ENCODE results near the gene ZNF425.
"Not testable (repeated sequence)": the region's sequence is repeated elsewhere in the genome, so short reads cannot be mapped to it uniquely, and the experiment has no call there.

Gene ZNF425

DNA sequence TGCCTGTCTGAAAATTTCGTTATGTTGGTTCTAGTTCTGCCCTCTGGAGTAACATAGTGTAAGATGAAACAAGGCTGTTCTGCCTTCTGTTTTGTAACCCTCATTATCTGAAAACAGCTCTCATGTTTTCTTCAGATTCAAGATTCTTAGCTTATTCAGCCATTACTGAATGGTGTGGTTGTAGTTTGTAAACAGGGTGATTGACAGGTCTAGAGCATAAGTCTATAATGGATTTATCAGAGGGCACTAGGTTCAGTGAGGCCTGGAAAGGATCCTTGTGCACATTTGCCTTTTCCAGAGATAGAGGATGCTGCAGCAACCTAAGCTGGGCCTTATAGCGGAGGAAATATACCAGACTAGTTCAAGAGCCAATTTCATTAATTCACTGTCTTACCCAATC, 27.2 kb upstream of the ZNF425 start:
- Histone ChIP-seq H3K4me3 (ENCODE audit: low read depth in 1 of 5, low read length in 5 of 5) (no peak overlapping the region), H3K9me3 (ENCODE audit: control insufficient read depth in 5 of 5, low read length in 5 of 5) (no peaks in the 10 kb centered on the region), H3K4me1 (ENCODE audit: control insufficient read depth in 5 of 5, insufficient read depth in 5 of 5, low read length in 5 of 5) (peaks cover 2 to 6% (median 5%) of the 10 kb centered on the region in 5 donors), H3K27me3 (ENCODE audit: control insufficient read depth in 5 of 5, insufficient read depth in 4 of 5, low read length in 5 of 5) (no peaks in the 10 kb centered on the region), H3K9ac (ENCODE audit: low read length in 5 of 5) (no peak overlapping the region), H3K36me3 (ENCODE audit: control insufficient read depth in 5 of 5, insufficient read depth in 5 of 5, low read length in 5 of 5) (peaks cover 0 to 27% (median 14%) of the 10 kb centered on the region in 5 donors), H3K27ac (ENCODE audit: low read depth, low read length) (no peak overlapping the region)

GRCh38 chr7:149150981-149151380, 24.9 kb upstream of the ZNF425 start:
- Histone ChIP-seq H3K9me3 (ENCODE audit: control insufficient read depth in 5 of 5, low read length in 5 of 5) (no peaks in the 10 kb centered on the region), H3K36me3 (ENCODE audit: control insufficient read depth in 5 of 5, insufficient read depth in 5 of 5, low read length in 5 of 5) (peaks cover 0 to 20% (median 8%) of the 10 kb centered on the region in 5 donors), H3K27me3 (ENCODE audit: control insufficient read depth in 5 of 5, insufficient read depth in 4 of 5, low read length in 5 of 5) (no peaks in the 10 kb centered on the region), H3K27ac (ENCODE audit: low read depth, low read length) (no peak overlapping the region), H3K9ac (ENCODE audit: low read length in 5 of 5) (no peak overlapping the region), H3K4me3 (ENCODE audit: low read depth in 1 of 5, low read length in 5 of 5) (no peak overlapping the region), H3K4me1 (ENCODE audit: control insufficient read depth in 5 of 5, insufficient read depth in 5 of 5, low read length in 5 of 5) (peaks cover 2 to 22% (median 18%) of the 10 kb centered on the region in 5 donors)

DNA sequence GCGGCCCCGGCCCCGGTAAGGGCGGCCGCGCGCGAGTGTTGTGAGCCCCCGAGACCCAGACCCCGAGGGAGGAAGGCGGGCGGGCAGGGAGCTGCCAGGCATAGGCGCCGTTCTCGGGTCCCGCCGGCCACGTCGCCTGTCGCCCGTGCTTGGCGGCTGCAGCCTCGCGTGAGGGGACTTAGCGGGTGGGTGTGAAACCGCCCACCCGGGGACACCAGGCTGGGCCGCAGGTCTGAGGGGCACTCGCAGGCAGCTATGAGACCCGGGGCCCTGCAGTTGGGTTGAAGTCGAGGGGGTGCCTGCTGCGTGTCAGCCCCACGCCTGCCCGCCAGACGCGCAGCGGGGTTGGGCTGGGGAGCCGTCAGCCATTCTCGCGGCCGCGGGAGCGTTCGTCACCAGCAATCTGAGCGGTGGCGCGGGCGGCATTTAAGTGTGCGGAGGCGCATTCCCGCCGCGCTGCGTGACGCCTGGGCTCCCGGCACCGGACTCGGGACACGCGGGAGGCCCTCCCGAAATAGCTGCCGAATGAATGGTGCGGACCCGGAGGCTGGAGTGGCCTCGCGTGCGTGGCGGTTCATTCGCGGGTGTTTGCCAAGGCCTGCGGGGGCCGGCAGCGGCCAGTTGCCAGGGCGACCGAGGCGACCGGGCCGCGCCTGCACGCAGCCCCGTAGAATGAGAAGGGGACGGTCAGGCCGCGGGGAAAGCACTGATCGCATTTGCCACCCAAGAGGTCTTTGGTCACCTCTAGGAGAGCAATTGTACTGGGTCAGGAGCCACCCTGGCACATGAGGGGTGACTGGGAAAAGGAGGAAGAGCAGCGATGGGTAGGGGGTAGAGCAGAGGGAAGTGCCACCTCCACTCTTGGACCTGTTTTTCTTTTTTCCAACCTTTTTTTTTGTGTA, 21.9 kb upstream of the ZNF425 start:
- Histone ChIP-seq H3K9me3 (ENCODE audit: control insufficient read depth in 5 of 5, low read length in 5 of 5) (no peaks in the 10 kb centered on the region), H3K4me1 (ENCODE audit: control insufficient read depth in 5 of 5, insufficient read depth in 5 of 5, low read length in 5 of 5) (peaks cover 2 to 24% (median 19%) of the 10 kb centered on the region in 5 donors), H3K9ac (ENCODE audit: low read length in 5 of 5) (peak overlapping the region; percentile 80 to 91 (median 86)), H3K4me3 (ENCODE audit: low read depth in 1 of 5, low read length in 5 of 5) (peak overlapping the region; percentile 80 to 95 (median 91)), H3K27me3 (ENCODE audit: control insufficient read depth in 5 of 5, insufficient read depth in 4 of 5, low read length in 5 of 5) (no peaks in the 10 kb centered on the region), H3K36me3 (ENCODE audit: control insufficient read depth in 5 of 5, insufficient read depth in 5 of 5, low read length in 5 of 5) (no peaks in the 10 kb centered on the region), H3K27ac (ENCODE audit: low read depth, low read length) (peak overlapping the region; percentile 84)

- H3K9me3 ChIP-seq (ENCODE audit: control insufficient read depth in 5 of 5, low read length in 5 of 5), result no peaks in the 10 kb centered on the region
- H3K9ac ChIP-seq (ENCODE audit: low read length in 5 of 5), result peak within 1 kb of the TSS; percentile 81 to 91 (median 86)
- peak within 1 kb of the TSS; percentile 80 to 99 (median 93) for H3K4me3 ChIP-seq (ENCODE audit: low read depth in 1 of 5, low read length in 5 of 5)
- no peaks in the 10 kb centered on the region for H3K36me3 ChIP-seq (ENCODE audit: control insufficient read depth in 5 of 5, insufficient read depth in 5 of 5, low read length in 5 of 5)
- peaks cover 2 to 24% (median 19%) of the 10 kb centered on the region in 5 donors for H3K4me1 ChIP-seq (ENCODE audit: control insufficient read depth in 5 of 5, insufficient read depth in 5 of 5, low read length in 5 of 5)
- H3K27ac ChIP-seq (ENCODE audit: low read depth, low read length), result peak within 1 kb of the TSS; percentile 84
- no peaks in the 10 kb centered on the region for H3K27me3 ChIP-seq (ENCODE audit: control insufficient read depth in 5 of 5, insufficient read depth in 4 of 5, low read length in 5 of 5)
These were observed 21.1 kb upstream of the ZNF425 start, which contains the start of gene ZNF398 for GRCh38 chr7:149147072-149147751. TSS of gene ZNF398 (plus strand) at chr7:149147453. CDS start at chr7:149147743, 290 bp downstream.

DNA sequence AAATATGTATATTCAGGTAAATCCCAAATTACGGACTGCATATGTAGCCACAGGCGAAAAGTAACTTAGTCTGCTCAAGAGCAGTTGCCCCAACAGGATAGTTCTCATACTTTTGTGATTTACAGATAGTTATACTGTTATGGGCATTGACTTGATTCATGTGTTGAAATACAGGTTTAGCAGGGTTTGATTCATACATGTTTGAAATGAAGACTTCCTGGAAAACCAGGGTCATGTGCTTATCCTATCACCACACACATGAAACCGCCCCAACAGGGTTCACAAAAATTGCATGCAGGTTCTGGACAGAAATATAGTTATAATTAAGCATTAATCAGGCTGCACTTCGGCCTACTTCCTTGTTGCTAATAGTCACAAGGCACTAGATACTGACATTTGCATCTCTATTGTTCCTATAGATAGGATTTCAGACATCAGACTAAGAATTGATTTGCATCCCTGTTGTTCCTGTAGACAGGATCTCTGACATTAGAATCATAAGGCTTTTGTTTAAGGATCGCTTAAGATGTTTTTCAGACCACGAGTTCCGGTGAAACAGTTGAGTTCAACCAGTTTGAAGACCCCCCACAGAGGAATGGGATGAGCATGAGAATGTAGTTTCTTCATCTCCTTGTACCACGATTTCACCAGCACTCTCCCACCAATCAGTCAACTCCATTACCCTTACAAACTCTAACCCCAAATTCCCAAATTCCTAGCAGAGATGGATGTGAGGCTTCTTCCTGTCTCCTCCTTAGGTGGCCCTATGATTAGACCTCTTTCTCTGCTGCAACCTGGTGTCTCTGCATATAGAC, 19.1 kb upstream of the ZNF425 start:
- Histone ChIP-seq H3K27ac (ENCODE audit: low read depth, low read length) (no peak overlapping the region), H3K4me1 (ENCODE audit: control insufficient read depth in 5 of 5, insufficient read depth in 5 of 5, low read length in 5 of 5) (peaks cover 2 to 24% (median 19%) of the 10 kb centered on the region in 5 donors), H3K9me3 (ENCODE audit: control insufficient read depth in 5 of 5, low read length in 5 of 5) (no peaks in the 10 kb centered on the region), H3K9ac (ENCODE audit: low read length in 5 of 5) (no peak overlapping the region), H3K4me3 (ENCODE audit: low read depth in 1 of 5, low read length in 5 of 5) (no peak overlapping the region), H3K27me3 (ENCODE audit: control insufficient read depth in 5 of 5, insufficient read depth in 4 of 5, low read length in 5 of 5) (no peaks in the 10 kb centered on the region), H3K36me3 (ENCODE audit: control insufficient read depth in 5 of 5, insufficient read depth in 5 of 5, low read length in 5 of 5) (no peaks in the 10 kb centered on the region)

- not testable (repeated sequence) for H3K4me3 ChIP-seq (ENCODE audit: low read depth in 1 of 5, low read length in 5 of 5); H3K27me3 ChIP-seq (ENCODE audit: control insufficient read depth in 5 of 5, insufficient read depth in 4 of 5, low read length in 5 of 5); H3K9me3 ChIP-seq (ENCODE audit: control insufficient read depth in 5 of 5, low read length in 5 of 5); H3K27ac ChIP-seq (ENCODE audit: low read depth, low read length); H3K36me3 ChIP-seq (ENCODE audit: control insufficient read depth in 5 of 5, insufficient read depth in 5 of 5, low read length in 5 of 5); H3K9ac ChIP-seq (ENCODE audit: low read length in 5 of 5)
- H3K4me1 ChIP-seq (ENCODE audit: control insufficient read depth in 5 of 5, insufficient read depth in 5 of 5, low read length in 5 of 5), result peaks cover 2 to 24% (median 19%) of the 10 kb centered on the region in 5 donors
These were observed 18.4 kb upstream of the ZNF425 start for GRCh38 chr7:149144436-149144922.

DNA sequence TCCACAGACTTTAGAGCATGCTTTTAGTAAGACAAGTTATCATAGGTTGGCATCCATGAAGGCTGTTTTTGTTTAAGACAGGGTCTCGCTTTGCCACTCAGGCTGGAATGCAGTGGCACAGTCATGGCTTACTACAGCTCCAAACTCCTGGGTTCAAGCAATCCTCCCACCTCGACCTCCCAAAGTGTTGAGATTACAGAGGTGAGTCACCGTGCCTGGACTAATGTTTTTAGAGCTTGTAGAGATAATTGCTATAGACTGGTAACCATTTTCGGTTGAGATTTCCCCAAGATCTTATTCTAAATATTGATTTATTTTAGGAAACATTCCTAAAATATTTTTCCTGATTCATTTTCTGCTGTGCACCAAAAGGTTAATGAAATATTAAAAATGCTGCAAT, 15.8 kb upstream of the ZNF425 start:
- Histone ChIP-seq H3K27ac (ENCODE audit: low read depth, low read length) (no peak overlapping the region), H3K4me1 (ENCODE audit: control insufficient read depth in 5 of 5, insufficient read depth in 5 of 5, low read length in 5 of 5) (peaks cover 0 to 9% (median 7%) of the 10 kb centered on the region in 5 donors), H3K9ac (ENCODE audit: low read length in 5 of 5) (no peak overlapping the region), H3K4me3 (ENCODE audit: low read depth in 1 of 5, low read length in 5 of 5) (no peak overlapping the region), H3K27me3 (ENCODE audit: control insufficient read depth in 5 of 5, insufficient read depth in 4 of 5, low read length in 5 of 5) (no peaks in the 10 kb centered on the region), H3K9me3 (ENCODE audit: control insufficient read depth in 5 of 5, low read length in 5 of 5) (no peaks in the 10 kb centered on the region), H3K36me3 (ENCODE audit: control insufficient read depth in 5 of 5, insufficient read depth in 5 of 5, low read length in 5 of 5) (no peaks in the 10 kb centered on the region)

GRCh38 chr7:149140831-149141230, 14.7 kb upstream of the ZNF425 start:
- no peaks in the 10 kb centered on the region for H3K36me3 ChIP-seq (ENCODE audit: control insufficient read depth in 5 of 5, insufficient read depth in 5 of 5, low read length in 5 of 5)
- H3K4me3 ChIP-seq (ENCODE audit: low read depth in 1 of 5, low read length in 5 of 5), result no peak overlapping the region
- no peaks in the 10 kb centered on the region for H3K27me3 ChIP-seq (ENCODE audit: control insufficient read depth in 5 of 5, insufficient read depth in 4 of 5, low read length in 5 of 5)
- no peak overlapping the region for H3K9ac ChIP-seq (ENCODE audit: low read length in 5 of 5)
- no peak overlapping the region for H3K27ac ChIP-seq (ENCODE audit: low read depth, low read length)
- H3K4me1 ChIP-seq (ENCODE audit: control insufficient read depth in 5 of 5, insufficient read depth in 5 of 5, low read length in 5 of 5), result peaks cover 0 to under 1% (median 0%) of the 10 kb centered on the region in 5 donors
- H3K9me3 ChIP-seq (ENCODE audit: control insufficient read depth in 5 of 5, low read length in 5 of 5), result no peaks in the 10 kb centered on the region

DNA sequence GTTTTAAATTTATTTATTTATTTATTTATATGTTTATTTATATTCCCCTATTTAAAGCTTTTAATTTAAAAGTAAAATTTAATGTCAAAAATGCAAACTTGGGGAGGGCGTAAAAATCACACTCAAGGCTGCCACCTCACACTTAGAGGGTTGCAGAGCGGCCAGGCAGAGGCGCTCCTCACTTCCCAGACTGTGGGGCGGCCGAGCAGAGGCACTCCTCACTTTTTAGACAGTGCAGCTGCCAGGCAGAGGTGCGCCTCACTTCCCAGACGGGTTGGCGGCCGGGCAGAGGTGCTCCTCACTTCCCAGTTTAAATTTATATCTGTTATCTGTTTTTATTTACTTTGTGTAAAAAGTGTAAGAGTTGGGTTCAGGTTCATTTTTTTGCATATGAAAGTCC, 10.0 kb upstream of the ZNF425 start:
- peaks cover 0 to 4% (median 0%) of the 10 kb centered on the region in 5 donors for H3K36me3 ChIP-seq (ENCODE audit: control insufficient read depth in 5 of 5, insufficient read depth in 5 of 5, low read length in 5 of 5)
- H3K27ac ChIP-seq (ENCODE audit: low read depth, low read length), result no peak overlapping the region
- H3K4me1 ChIP-seq (ENCODE audit: control insufficient read depth in 5 of 5, insufficient read depth in 5 of 5, low read length in 5 of 5), result no peaks in the 10 kb centered on the region
- H3K9me3 ChIP-seq (ENCODE audit: control insufficient read depth in 5 of 5, low read length in 5 of 5), result no peaks in the 10 kb centered on the region
- no peaks in the 10 kb centered on the region for H3K27me3 ChIP-seq (ENCODE audit: control insufficient read depth in 5 of 5, insufficient read depth in 4 of 5, low read length in 5 of 5)
- no peak overlapping the region for H3K9ac ChIP-seq (ENCODE audit: low read length in 5 of 5)
- no peak overlapping the region for H3K4me3 ChIP-seq (ENCODE audit: low read depth in 1 of 5, low read length in 5 of 5)
